HL-60 (cell line): Measurements from ENCODE around the gene AGPAT3.

Source experiments
- CTCF ChIP-seq: IDR thresholded peaks from one replicate; pipeline ENCODE4 v1.5.1; 2011; ENCODE audit warnings: low read length, control low read depth, inconsistent platforms; ENCODE audit not compliant: insufficient read depth
- GABPA ChIP-seq: IDR thresholded peaks from 2 replicates; pipeline ENCODE4 v1.6.1; 2012; ENCODE audit warnings: low read depth
- POLR2AphosphoS5 ChIP-seq: IDR thresholded peaks from 2 replicates; pipeline ENCODE4 v1.6.1; 2012; ENCODE audit warnings: low read depth
- REST ChIP-seq: IDR thresholded peaks from 2 replicates; pipeline ENCODE4 v1.6.1; 2012; ENCODE audit warnings: low read depth; ENCODE audit not compliant: insufficient replicate concordance
- SPI1 ChIP-seq: IDR thresholded peaks from 2 replicates; pipeline ENCODE4 v1.6.1; 2012; ENCODE audit warnings: low read depth, mild to moderate bottlenecking, borderline replicate concordance

- no peak for TF ChIP-seq CTCF
- TF ChIP-seq REST, result no peak
- TF ChIP-seq POLR2AphosphoS5, result no peak
- no peak for TF ChIP-seq SPI1
- no peak for TF ChIP-seq GABPA
These were observed 128.5 kb downstream of the AGPAT3 start for GRCh38 chr21:43993420-43993934.
